Breast epithelium (tissue), 4 donors: ENCODE data around the gene CD99L2. TPM values are rescaled to one million over a fixed set of nuclear protein-coding genes. Genes with fewer than 3 reads are reported as not detected.

Experiments used
- DNase-seq, 2 donors: peaks; one replicate each; pipeline ENCODE4 v3.0.0-alpha.2; 2019; ENCODE audit warnings: low spot score in 2 of 2
- H3K27ac ChIP-seq, 2 donors: fragments of 200-600 bp; sonication (generic) in 1 of 2; one replicate each; pipeline ENCODE4 v1.5.1; 2016 to 2019; ENCODE audit warnings: mild to moderate bottlenecking in 1 of 2
- H3K27me3 ChIP-seq, 2 donors: fragments of 200-600 bp; sonication (generic) in 1 of 2; one replicate each; pipeline versions ENCODE4 v1.5.1 to v1.6.0; 2017 to 2019; ENCODE audit warnings: control low read depth in 1 of 2, mild to moderate bottlenecking in 1 of 2
- H3K36me3 ChIP-seq: fragments of 200-600 bp; one replicate; pipeline ENCODE4 v1.5.1; 2019
- H3K4me1 ChIP-seq, 2 donors: fragments of 200-600 bp; sonication (generic); one replicate each; pipeline ENCODE4 v1.5.1; 2016 to 2019; ENCODE audit warnings: control low read depth in 1 of 2
- H3K4me3 ChIP-seq, 3 donors: fragments of 200-600 bp; sonication (generic); 1 replicate in 2 of 3; 2 replicates in 1 of 3; pipeline ENCODE4 v1.5.1; 2016 to 2019; ENCODE audit warnings: mild to moderate bottlenecking in 3 of 3, moderate library complexity in 2 of 3
- H3K9me3 ChIP-seq, 2 donors: fragments of 200-600 bp; sonication (generic) in 1 of 2; one replicate each; pipeline ENCODE4 v1.5.1; 2016 to 2019; ENCODE audit warnings: control low read depth in 1 of 2
- POLR2A ChIP-seq: fragments of 450-650 bp; IDR thresholded peaks from one replicate; pipeline ENCODE4 v1.6.1; 2016; ENCODE audit warnings: antibody characterized with exemption, mild to moderate bottlenecking, moderate library complexity
- POLR2AphosphoS5 ChIP-seq, 3 donors: sonication (generic); formaldehyde crosslinking; IDR thresholded peaks; one replicate each; pipeline ENCODE4 v1.6.1; 2017; ENCODE audit warnings: antibody characterized with exemption in 3 of 3
- intact Hi-C: fragments of 100-400 bp; cut with DNase I; formaldehyde crosslinking; loops from one replicate; pipeline ENCODE4 v1.15.1; 2023; ENCODE audit warnings: low total_unique reads
- total RNA-seq, 3 donors: library from RNA; depleted of rRNA; stranded (reverse); fragments of >200 nt; gene quantifications; one replicate each; pipeline ENCODE4 v1.1.0, GENCODE V29; 2016
- TF ChIP-seq, protein P1 (sequence below), 3 donors: fragments of 450-650 bp; IDR thresholded peaks; one replicate each; pipeline ENCODE4 v1.5.1; 2016 to 2017; ENCODE audit warnings: antibody characterized with exemption in 3 of 3, mild to moderate bottlenecking in 3 of 3, moderate library complexity in 3 of 3

CD99L2 gene
- total RNA-seq, 3 donors from 2014 or later, result 28.1 to 81.4 (median 32.1) TPM

DNA sequence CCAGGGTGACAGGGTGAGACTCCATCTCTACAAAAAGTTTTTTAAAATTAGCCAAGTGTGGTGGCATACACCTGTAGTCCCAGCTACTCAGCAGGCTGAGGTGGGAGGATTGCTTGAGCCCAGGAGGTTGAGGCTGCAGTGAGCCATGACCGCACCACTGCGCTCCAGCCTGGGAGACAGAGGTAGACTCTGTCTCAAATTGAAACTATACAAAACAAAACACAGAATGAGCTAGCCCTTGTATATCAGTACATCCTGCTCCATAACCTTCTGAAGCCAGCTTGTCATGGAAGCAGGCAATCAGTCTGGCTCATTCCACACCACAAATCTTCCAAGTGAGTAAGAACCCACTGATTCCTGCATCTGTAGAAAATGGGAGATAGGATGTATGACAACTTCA is 49.0 kb downstream of the CD99L2 start:
- H3K4me3 ChIP-seq, result no peak overlapping the region
- H3K36me3 ChIP-seq, result no peaks in the 10 kb centered on the region
- H3K4me1 ChIP-seq, result no peaks in the 10 kb centered on the region
- DNase-seq, result no peak
- TF ChIP-seq POLR2A (no peak), POLR2AphosphoS5 (IDR thresholded peaks at IDR 0.05) (no peak)
- TF ChIP-seq, protein P1, sequence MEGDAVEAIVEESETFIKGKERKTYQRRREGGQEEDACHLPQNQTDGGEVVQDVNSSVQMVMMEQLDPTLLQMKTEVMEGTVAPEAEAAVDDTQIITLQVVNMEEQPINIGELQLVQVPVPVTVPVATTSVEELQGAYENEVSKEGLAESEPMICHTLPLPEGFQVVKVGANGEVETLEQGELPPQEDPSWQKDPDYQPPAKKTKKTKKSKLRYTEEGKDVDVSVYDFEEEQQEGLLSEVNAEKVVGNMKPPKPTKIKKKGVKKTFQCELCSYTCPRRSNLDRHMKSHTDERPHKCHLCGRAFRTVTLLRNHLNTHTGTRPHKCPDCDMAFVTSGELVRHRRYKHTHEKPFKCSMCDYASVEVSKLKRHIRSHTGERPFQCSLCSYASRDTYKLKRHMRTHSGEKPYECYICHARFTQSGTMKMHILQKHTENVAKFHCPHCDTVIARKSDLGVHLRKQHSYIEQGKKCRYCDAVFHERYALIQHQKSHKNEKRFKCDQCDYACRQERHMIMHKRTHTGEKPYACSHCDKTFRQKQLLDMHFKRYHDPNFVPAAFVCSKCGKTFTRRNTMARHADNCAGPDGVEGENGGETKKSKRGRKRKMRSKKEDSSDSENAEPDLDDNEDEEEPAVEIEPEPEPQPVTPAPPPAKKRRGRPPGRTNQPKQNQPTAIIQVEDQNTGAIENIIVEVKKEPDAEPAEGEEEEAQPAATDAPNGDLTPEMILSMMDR (IDR thresholded peaks at IDR 0.05), result no peak
- intact Hi-C loops, result no loop called here
- no peak overlapping the region for H3K27ac ChIP-seq
- no peaks in the 10 kb centered on the region for H3K9me3 ChIP-seq
- peaks cover 0 to 14% of the 10 kb centered on the region in 2 donors for H3K27me3 ChIP-seq

DNA sequence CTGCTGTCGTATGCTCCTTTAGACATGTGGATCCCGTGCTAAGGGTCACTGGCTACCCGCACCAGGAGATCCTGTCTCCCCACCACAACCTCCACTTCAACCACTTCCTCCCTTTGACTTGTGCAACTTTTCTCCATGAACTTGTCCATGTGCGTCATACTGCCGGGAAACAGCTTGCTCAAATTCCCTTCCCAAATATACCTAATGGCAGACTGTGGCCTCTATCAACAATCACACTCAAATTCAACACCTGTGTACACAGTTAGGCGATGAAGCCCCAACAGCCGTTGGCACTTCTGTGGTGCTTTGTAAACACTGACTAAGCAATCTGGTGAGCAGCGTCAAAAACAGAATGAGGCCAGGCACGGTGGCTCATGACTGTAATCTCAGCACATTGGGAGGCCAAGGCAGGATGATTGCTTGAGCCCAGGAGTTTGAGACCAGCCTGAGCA is 49.5 kb downstream of the CD99L2 start:
- no peak for TF ChIP-seq POLR2AphosphoS5 (IDR thresholded peaks at IDR 0.05)
- TF ChIP-seq, protein P1 (IDR thresholded peaks at IDR 0.05), result no peak
- TF ChIP-seq POLR2A, result no peak
- no peaks in the 10 kb centered on the region for H3K9me3 ChIP-seq
- H3K27ac ChIP-seq, result peak overlapping the region in 1 of 2 donors; percentile 57
- intact Hi-C loops, result no loop called here
- no peak overlapping the region for H3K4me3 ChIP-seq
- H3K27me3 ChIP-seq, result peaks cover 0 to 14% of the 10 kb centered on the region in 2 donors
- H3K4me1 ChIP-seq, result no peaks in the 10 kb centered on the region
- peak; percentile 20 to 45 for DNase-seq
- H3K36me3 ChIP-seq, result no peaks in the 10 kb centered on the region

DNA sequence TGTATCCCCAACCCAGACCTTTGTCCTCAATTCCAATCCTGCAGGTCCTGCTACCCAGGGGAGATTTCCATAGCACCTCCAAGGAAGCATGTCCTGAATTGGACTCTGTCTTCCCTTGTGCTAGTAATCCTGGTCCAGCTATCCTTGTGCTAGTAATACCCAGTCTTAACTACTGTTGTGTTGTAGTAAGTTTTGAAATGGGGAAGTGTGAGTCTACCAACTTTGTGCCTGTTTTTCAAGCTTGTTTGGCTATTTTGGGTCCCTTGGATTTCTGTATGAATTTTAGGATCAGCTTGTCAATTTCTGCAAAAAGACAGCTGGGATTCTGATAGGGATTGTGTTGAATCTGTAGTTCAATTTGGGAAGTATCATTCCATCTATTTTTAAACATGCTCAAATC is 51.4 kb downstream of the CD99L2 start:
- Histone ChIP-seq H3K36me3 (no peaks in the 10 kb centered on the region), H3K4me1 (no peaks in the 10 kb centered on the region), H3K27me3 (peaks cover 0 to 10% of the 10 kb centered on the region in 2 donors), H3K9me3 (no peaks in the 10 kb centered on the region), H3K27ac (no peak overlapping the region), H3K4me3 (no peak overlapping the region)
- intact Hi-C loops, result no loop called here
- TF ChIP-seq POLR2A (no peak), POLR2AphosphoS5 (IDR thresholded peaks at IDR 0.05) (no peak)
- TF ChIP-seq, protein P1 (IDR thresholded peaks at IDR 0.05), result no peak
- DNase-seq, result no peak

DNA sequence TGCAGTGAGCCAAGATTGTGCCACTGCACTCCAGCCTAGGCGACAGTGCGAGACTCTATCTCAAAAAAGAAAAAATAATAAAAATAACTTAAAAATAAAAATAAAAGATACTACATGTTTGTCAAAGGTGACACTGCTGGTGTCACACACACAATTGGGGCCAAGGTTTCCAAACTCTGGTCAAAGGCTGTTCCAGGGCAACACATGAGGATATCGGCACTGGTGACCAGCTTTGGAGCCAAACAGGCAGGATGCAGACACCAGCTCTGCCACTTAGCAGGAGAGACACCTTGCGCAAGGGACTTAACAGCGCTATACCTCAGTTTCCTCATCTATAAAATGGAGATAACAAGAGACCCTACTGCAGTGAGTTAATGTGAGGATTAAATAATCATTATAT is 52.3 kb downstream of the CD99L2 start:
- no peak for TF ChIP-seq POLR2A
- no peak for TF ChIP-seq POLR2AphosphoS5 (IDR thresholded peaks at IDR 0.05)
- TF ChIP-seq, protein P1 (IDR thresholded peaks at IDR 0.05), result no peak
- Histone ChIP-seq H3K27me3 (peaks cover 0 to 6% of the 10 kb centered on the region in 2 donors), H3K4me3 (no peak overlapping the region), H3K9me3 (no peaks in the 10 kb centered on the region), H3K36me3 (no peaks in the 10 kb centered on the region), H3K4me1 (no peaks in the 10 kb centered on the region), H3K27ac (no peak overlapping the region)
- no peak for DNase-seq
- intact Hi-C loops, result no loop called here

DNA sequence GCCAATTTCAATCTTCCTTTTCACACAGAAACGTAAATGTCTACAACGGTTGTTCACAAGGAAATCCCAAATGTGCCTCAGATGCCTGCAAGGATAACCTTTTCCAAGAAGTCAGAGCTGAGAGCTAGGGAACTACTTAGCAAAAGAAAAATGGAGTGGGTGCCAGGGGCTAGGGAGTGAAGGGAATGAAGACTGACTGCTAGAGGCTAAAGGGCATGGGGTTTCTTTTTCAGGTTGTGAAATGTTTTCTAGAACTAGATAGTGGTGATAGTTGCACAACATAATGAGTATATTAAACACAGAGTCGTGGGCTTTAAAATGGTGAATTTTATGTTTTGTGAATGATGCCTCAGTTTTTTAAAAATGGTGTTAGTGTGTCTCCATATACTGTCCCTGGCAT is 53.4 kb downstream of the CD99L2 start:
- Histone ChIP-seq H3K27me3 (peaks cover 0 to 6% of the 10 kb centered on the region in 2 donors), H3K27ac (no peak overlapping the region), H3K36me3 (no peaks in the 10 kb centered on the region), H3K4me1 (no peaks in the 10 kb centered on the region), H3K9me3 (no peaks in the 10 kb centered on the region), H3K4me3 (no peak overlapping the region)
- TF ChIP-seq POLR2AphosphoS5 (IDR thresholded peaks at IDR 0.05) (no peak), POLR2A (no peak)
- TF ChIP-seq, protein P1 (IDR thresholded peaks at IDR 0.05), result no peak
- DNase-seq, result no peak
- intact Hi-C loops, result no loop called here
